Amniotic stem cell (primary cell): ENCODE results near the gene NLRP6.
"Not testable (repeated sequence)": the region's sequence is repeated elsewhere in the genome, so short reads cannot be mapped to it uniquely, and the experiment has no call there.

Experiments
- DNase-seq: peaks from one replicate; lab custom pipeline; 2025; lab: John Stamatoyannopoulos, UW

Gene NLRP6

GRCh38 chr11:308740-309665 is 30.8 kb downstream of the NLRP6 start:
- not testable (repeated sequence) for DNase-seq

- DNase-seq = not testable (repeated sequence)
Measured at GRCh38 chr11:309979-310572, 31.9 kb downstream of the NLRP6 start.

- DNase-seq = not testable (repeated sequence)
Measured at GRCh38 chr11:311013-311748, 33.0 kb downstream of the NLRP6 start.

GRCh38 chr11:312092-312816 is 34.0 kb downstream of the NLRP6 start:
- DNase-seq = no peak

GRCh38 chr11:313304-313786 is 35.1 kb downstream of the NLRP6 start:
- DNase-seq = no peak

- peak; percentile 37 for DNase-seq
Measured at GRCh38 chr11:313787-314553, 35.8 kb downstream of the NLRP6 start, which contains the start of gene IFITM1. TSS of gene IFITM1 (plus strand) at chr11:314040. CDS start at chr11:314171, 131 bp downstream.

- not testable (repeated sequence) for DNase-seq
Measured at GRCh38 chr11:314554-314875, 36.3 kb downstream of the NLRP6 start.

- DNase-seq = no peak
Measured at GRCh38 chr11:315051-315481, 36.9 kb downstream of the NLRP6 start.

GRCh38 chr11:315516-315994 is 37.3 kb downstream of the NLRP6 start:
- DNase-seq = no peak

- no peak for DNase-seq
Measured at GRCh38 chr11:316031-316701, 38.0 kb downstream of the NLRP6 start.

- DNase-seq = no peak
Measured at GRCh38 chr11:316891-317301, 38.7 kb downstream of the NLRP6 start.

- not testable (repeated sequence) for DNase-seq
Measured at GRCh38 chr11:317668-318404, 39.6 kb downstream of the NLRP6 start.

GRCh38 chr11:318405-319120 is 40.4 kb downstream of the NLRP6 start:
- DNase-seq = not testable (repeated sequence)

GRCh38 chr11:319121-319887 is 41.1 kb downstream of the NLRP6 start:
- DNase-seq = not testable (repeated sequence)

GRCh38 chr11:319888-320273 is 41.7 kb downstream of the NLRP6 start:
- not testable (repeated sequence) for DNase-seq

GRCh38 chr11:324156-324555 is 45.9 kb downstream of the NLRP6 start:
- no peak for DNase-seq

GRCh38 chr11:324593-325517 is 46.6 kb downstream of the NLRP6 start:
- DNase-seq = not testable (repeated sequence)
